ENCODE measurements around the gene EPN1. TPM values are rescaled to one million over a fixed set of nuclear protein-coding genes. Genes with fewer than 3 reads are reported as not detected.

EPN1 gene
- total and polyA plus RNA-seq, 7 donors, result 22.8 to 162 (median 54.3) TPM

DNA sequence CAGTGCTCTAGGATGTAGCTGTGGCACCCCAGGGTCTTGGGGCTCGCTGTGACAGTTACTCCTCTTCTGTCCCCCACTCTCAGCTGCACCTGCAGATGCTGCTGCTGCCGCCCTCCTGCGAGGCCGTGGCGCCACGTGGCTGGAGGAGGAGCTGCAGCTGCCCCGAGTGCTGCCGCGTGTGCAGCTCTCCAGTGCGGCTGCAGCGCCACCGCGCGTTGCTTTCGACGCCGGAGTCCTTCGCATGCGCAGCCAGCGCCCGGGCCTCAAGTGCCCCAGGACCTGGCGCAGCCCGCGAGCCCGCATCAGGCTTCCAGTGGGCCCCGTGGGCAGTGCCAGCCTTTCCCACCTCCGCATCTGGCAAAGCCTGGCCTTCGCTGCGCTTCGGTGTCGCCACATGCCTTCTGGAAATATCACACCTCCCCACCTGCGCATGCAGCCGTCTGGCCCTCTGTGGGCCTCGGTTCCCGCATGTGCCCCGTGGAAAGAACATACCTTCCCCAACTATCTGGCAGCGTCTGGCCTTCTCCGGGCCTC lies 34.9 kb upstream of the EPN1 start:
- intact Hi-C loops (cut with DNase I), result no loop called here

DNA sequence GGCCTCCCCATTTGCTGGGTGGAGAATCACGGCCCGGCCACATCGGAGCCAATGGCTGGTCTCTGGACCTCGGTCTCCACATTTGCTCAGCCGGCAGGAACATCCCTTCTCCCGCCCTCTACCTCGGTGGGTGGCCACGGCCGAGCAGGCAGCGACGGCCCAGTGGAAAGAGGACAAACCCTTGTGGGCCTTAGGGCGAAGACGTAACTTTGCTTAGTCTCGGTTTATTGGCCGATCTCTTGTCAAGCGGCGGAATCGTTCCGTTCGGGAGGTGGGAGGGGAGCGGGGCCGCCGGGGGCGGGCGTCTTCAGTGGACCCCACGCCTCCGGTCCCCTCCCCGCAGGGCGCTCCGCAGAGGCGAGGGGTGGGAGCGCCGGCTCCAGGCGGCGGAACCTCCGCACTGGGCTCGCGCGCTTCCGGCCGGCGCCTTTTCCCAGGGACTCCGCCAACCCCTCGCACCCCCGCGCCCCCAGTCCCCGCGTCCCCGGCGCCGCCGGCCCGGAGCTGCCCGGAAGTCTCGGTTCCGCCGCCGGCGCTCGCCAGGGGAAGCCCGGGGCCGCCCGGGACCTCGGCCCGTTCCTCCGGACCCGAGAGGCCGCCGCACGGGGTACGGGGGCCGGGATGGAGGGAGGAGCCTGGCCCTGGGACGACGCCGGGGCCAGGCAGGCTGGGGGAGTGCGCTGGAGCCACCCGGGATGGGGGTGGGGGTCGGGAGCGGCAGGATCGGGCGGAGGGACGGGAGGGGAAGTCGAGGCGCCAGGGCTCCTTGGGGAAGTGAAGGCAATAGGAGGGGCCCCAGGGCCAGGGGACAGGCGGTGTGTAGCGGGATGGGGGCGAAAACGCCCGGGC lies 34.2 kb upstream of the EPN1 start, which contains the start of gene ZNF580:
TSS of gene ZNF580 (plus strand) at position 426 of the 849 bp plus-strand sequence. CDS start 1,507 bp downstream, outside the sequence.
- Histone ChIP-seq H3K4me3 (peak within 1 kb of the TSS; percentile 78 to 99 (median 85)), H3K4me1 (peaks cover 0 to 83% (median 77%) of the 10 kb centered on the region in 4 donors), H3K9me3 (no peaks in the 10 kb centered on the region), H3K27ac (peak within 1 kb of the TSS; percentile 84 to 98 (median 97)), H3K36me3 (peaks cover 0 to 19% (median 2%) of the 10 kb centered on the region in 4 donors), H3K27me3 (no peaks in the 10 kb centered on the region)
- intact Hi-C loops (cut with DNase I), result no loop called here
- 1% methylated on average over 89 of the region's 89 CpGs for WGBS, 2 donors
- TF ChIP-seq POLR2AphosphoS5 (IDR thresholded peaks at IDR 0.05) (peak in 2 of 4 donors; percentile 39 to 44), POLR2A (IDR thresholded peaks at IDR 0.05) (no peak)
- peak; percentile 83 for DNase-seq

More for the DNA sequence above, 34.9 kb upstream of the EPN1 start:
- Histone ChIP-seq H3K4me1 (peaks cover 0 to 86% (median 80%) of the 10 kb centered on the region in 4 donors), H3K36me3 (peaks cover 0 to 12% (median under 1%) of the 10 kb centered on the region in 4 donors), H3K27ac (peak overlapping the region; percentile 84 to 98 (median 97)), H3K4me3 (peak overlapping the region; percentile 78 to 99 (median 85)), H3K9me3 (no peaks in the 10 kb centered on the region), H3K27me3 (no peaks in the 10 kb centered on the region)
- WGBS, 2 donors, result 27 to 45% methylated on average over 38 of the region's 38 CpGs
- TF ChIP-seq POLR2A (IDR thresholded peaks at IDR 0.05) (no peak), POLR2AphosphoS5 (IDR thresholded peaks at IDR 0.05) (peak in 2 of 4 donors; percentile 8 to 37), CTCF (IDR thresholded peaks at IDR 0.05) (peak; percentile 24 to 43 (median 34))
- peak; percentile 83 for DNase-seq

DNA sequence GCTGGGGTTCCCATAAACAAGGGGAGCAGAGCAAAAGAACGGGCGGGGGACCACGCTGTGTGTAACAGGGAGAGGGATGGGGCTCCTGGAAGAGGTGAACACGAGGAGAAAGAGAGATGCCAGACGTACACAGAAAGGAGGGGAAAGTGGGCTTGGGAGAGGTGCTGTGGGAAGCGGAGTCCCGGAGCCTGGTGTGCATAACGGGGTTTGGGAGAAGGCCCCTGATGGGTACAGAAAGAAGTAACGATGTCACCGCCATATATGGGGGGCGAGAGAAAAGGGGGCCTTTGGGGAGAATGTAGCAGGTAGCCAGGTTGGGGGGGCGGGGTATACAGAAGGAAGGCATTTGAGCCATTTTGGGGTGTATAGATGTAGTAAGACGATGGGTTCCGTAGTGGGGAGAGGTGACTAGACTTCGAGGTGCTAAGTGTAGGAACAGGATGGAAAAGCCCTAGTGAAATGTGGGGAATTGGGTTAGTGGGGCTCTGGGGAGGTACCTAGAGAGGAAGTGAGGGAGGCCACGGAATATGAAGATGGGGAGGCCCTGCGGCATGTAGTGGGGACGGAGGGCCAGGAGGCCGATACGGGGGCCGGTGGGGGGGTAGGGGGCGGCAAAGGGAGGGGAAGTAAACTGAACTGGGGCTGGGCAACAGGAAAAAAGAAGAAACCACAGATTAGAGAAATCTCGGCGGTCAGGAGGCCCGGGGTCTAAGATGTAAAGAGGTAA lies 33.4 kb upstream of the EPN1 start:
- WGBS, 2 donors, result 1 to 2% methylated on average over 25 of the region's 25 CpGs
- peak; percentile 75 for DNase-seq
- intact Hi-C loops (cut with DNase I), result no loop called here

GRCh38 chr19:55642153-55643002 lies 32.6 kb upstream of the EPN1 start:
- peak overlapping the region; percentile 78 to 99 (median 85) for H3K4me3 ChIP-seq
- intact Hi-C loops (cut with DNase I), result no loop called here
- 0 to 1% methylated on average over 65 of the region's 65 CpGs for WGBS, 2 donors
- H3K27me3 ChIP-seq, result no peaks in the 10 kb centered on the region
- peak; percentile 72 for DNase-seq
- peaks cover 0 to 74% (median 69%) of the 10 kb centered on the region in 4 donors for H3K4me1 ChIP-seq
- H3K36me3 ChIP-seq, result peaks cover 0 to 23% (median 2%) of the 10 kb centered on the region in 4 donors
- H3K9me3 ChIP-seq, result no peaks in the 10 kb centered on the region
- TF ChIP-seq EP300 (IDR thresholded peaks at IDR 0.05) (no peak), POLR2AphosphoS5 (IDR thresholded peaks at IDR 0.05) (peak in 1 of 4 donors; percentile 4), POLR2A (IDR thresholded peaks at IDR 0.05) (no peak)
- H3K27ac ChIP-seq, result peak overlapping the region; percentile 84 to 98 (median 97)

More for the DNA sequence above, 33.4 kb upstream of the EPN1 start:
- Histone ChIP-seq H3K4me1 (peaks cover 0 to 75% (median 70%) of the 10 kb centered on the region in 4 donors), H3K27me3 (no peaks in the 10 kb centered on the region), H3K27ac (peak overlapping the region; percentile 84 to 98 (median 97)), H3K36me3 (peaks cover 0 to 23% (median 2%) of the 10 kb centered on the region in 4 donors), H3K9me3 (no peaks in the 10 kb centered on the region), H3K4me3 (peak overlapping the region; percentile 78 to 99 (median 85))
- TF ChIP-seq CTCF (IDR thresholded peaks at IDR 0.05) (no peak), EP300 (IDR thresholded peaks at IDR 0.05) (no peak), POLR2AphosphoS5 (IDR thresholded peaks at IDR 0.05) (peak in 2 of 4 donors; percentile 17 to 27)
